Frontal cortex (tissue), 4 donors: ENCODE data around the gene NDUFB2. TPM values are rescaled to one million over a fixed set of nuclear protein-coding genes. Genes with fewer than 3 reads are reported as not detected.
"Not testable (repeated sequence)": the region's sequence is repeated elsewhere in the genome, so short reads cannot be mapped to it uniquely, and the experiment has no call there.

Experiments
- DNase-seq, 2 donors: peaks; one replicate each; pipeline ENCODE4 v3.0.0; 2012; ENCODE audit warnings: low spot score in 2 of 2
- FAIRE-seq: peaks from 2 replicates; lab custom pipeline; 2012; peaks lifted over from hg19 to GRCh38; lab: Jason Lieb, UNC
- total RNA-seq: library from RNA; depleted of rRNA; stranded (reverse); fragments of >200 nt; gene quantifications from one replicate; pipeline ENCODE4 v1.2.3, GENCODE V29; 2014
- donor health status: control.
- donor health status: control.
- donor health status: control.

NDUFB2 gene
- total RNA-seq, 1 donor from 2014 or later: 34.6 TPM

GRCh38 chr7:140723574-140723973 is 27.1 kb downstream of the NDUFB2 start:
- no peak for DNase-seq
- FAIRE-seq: no peak

- FAIRE-seq (no peak), DNase-seq (no peak)
Observed at GRCh38 chr7:140724706-140725105, 28.2 kb downstream of the NDUFB2 start.

GRCh38 chr7:140726281-140726680 is 29.8 kb downstream of the NDUFB2 start:
- FAIRE-seq (no peak), DNase-seq (no peak)

- DNase-seq: no peak
- no peak for FAIRE-seq
Observed at GRCh38 chr7:140732416-140732815, 35.9 kb downstream of the NDUFB2 start.

GRCh38 chr7:140734096-140734495 is 37.6 kb downstream of the NDUFB2 start:
- FAIRE-seq: no peak

GRCh38 chr7:140734729-140735128 is 38.2 kb downstream of the NDUFB2 start:
- FAIRE-seq: no peak
- no peak for DNase-seq

More at GRCh38 chr7:140734096-140734495, 37.6 kb downstream of the NDUFB2 start:
- DNase-seq: no peak

- FAIRE-seq: no peak
Observed at GRCh38 chr7:140738280-140738679, 41.8 kb downstream of the NDUFB2 start.

GRCh38 chr7:140743255-140743654 is 46.7 kb downstream of the NDUFB2 start:
- FAIRE-seq, DNase-seq: not testable (repeated sequence)

More at GRCh38 chr7:140738280-140738679, 41.8 kb downstream of the NDUFB2 start:
- DNase-seq: no peak

GRCh38 chr7:140744005-140744404 is 47.5 kb downstream of the NDUFB2 start:
- FAIRE-seq: no peak
- no peak for DNase-seq

GRCh38 chr7:140745266-140746058 is 49.0 kb downstream of the NDUFB2 start:
- no peak for FAIRE-seq
- no peak for DNase-seq

GRCh38 chr7:140746751-140747150 is 50.2 kb downstream of the NDUFB2 start:
- FAIRE-seq (no peak), DNase-seq (no peak)

- no peak for FAIRE-seq
- DNase-seq: no peak
Observed at GRCh38 chr7:140752533-140752932, 56.0 kb downstream of the NDUFB2 start.

- DNase-seq (no peak), FAIRE-seq (no peak)
Observed at GRCh38 chr7:140754506-140754905, 58.0 kb downstream of the NDUFB2 start.

Other genes with a start within 250 kb of the NDUFB2 start
- 113 TPM for gene MKRN1, start 217.2 kb upstream of the NDUFB2 start, total RNA-seq
- 25.7 TPM for gene DENND2A, start 55.9 kb upstream of the NDUFB2 start, total RNA-seq
- 48.9 TPM for gene ADCK2, start 23.8 kb upstream of the NDUFB2 start, total RNA-seq
- gene BRAF, start 228.2 kb downstream of the NDUFB2 start, total RNA-seq: 95.4 TPM